GM19043 (cell line): ENCODE data around the gene USP51.
"Not testable (repeated sequence)": the region's sequence is repeated elsewhere in the genome, so short reads cannot be mapped to it uniquely, and the experiment has no call there.

ENCODE experiments used
- ATAC-seq: cut with Tn5 transposase; IDR thresholded peaks from one replicate; pipeline ENCODE4 v1.9.1; 2021; ENCODE audit warnings: low read depth; ENCODE audit not compliant: unreplicated experiment

The USP51 gene

DNA sequence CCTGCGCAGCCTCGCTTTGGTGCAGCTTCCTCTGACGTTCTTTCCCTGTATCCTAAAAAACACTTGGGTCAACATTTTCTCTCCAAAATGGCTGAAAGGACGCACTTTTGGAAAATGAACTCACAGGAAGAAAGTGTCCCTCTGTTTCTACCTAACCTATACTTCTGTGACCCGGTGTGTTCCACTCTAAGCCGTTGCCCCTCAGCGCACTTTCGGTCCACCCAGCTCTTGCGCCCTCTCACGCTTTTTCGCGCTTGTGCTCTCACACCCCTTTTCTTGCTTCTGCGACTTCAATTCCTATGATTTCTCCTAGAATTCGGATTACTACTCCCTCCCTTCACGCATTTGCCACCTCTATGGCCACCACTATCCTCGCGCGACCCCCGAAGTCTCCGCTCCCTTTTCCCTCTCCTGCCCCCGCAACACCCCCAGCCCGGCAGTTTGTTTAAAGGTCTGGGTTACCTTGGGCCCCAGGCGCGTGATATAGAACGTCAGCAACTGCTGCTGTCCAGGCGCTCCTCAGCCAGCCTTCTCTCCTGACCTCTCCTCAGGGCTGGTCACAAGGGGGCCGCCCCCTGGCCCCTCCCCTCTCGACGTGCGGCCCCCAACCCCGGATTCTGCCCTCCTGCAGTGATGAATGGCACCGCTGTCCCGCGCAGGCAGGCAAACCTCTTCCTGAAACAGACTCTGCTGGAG is at the start of gene USP51:
Gene USP51, minus strand, starts transcription at position 535 of the 696 bp plus-strand sequence. CDS start 909 bp downstream, outside the sequence.
- peak; percentile 51 for ATAC-seq

DNA sequence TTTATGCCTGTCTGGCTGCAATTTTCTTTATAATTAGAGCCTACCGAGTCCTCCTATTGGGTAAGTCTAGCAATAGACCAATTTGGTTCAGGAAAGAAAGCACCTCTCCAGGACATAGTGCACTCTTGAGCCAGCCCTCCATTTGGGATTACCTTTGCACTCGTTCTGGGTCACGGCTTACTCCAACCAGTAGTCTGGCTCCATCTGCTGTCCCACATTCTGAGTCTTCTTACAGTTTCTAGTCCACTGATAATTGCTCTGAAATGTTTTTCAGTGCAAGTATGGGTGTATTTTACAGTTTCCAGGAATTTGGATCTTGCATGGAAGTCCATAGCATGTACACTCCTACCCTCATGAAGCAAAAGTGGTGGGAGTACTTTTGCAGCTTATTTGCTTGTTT is 34.8 kb upstream of the USP51 start:
- no peak for ATAC-seq

DNA sequence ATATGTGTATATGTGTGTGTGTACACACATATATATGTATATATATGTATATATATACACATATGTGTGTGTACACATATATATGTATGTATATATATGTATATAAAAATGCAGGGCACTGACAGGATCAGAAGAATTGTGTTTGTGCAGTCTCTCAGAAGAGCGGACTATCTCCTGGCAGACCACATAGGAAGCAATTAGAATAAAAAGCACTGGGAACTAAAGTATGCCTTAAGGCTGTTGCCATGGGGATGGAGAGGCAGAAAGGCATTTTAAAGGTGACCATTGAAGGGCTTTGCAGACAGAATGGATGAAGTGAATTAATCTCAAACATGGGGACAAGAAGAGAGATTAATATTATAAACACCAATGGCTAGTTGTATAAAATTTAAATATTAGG is 33.7 kb upstream of the USP51 start:
- no peak for ATAC-seq

DNA sequence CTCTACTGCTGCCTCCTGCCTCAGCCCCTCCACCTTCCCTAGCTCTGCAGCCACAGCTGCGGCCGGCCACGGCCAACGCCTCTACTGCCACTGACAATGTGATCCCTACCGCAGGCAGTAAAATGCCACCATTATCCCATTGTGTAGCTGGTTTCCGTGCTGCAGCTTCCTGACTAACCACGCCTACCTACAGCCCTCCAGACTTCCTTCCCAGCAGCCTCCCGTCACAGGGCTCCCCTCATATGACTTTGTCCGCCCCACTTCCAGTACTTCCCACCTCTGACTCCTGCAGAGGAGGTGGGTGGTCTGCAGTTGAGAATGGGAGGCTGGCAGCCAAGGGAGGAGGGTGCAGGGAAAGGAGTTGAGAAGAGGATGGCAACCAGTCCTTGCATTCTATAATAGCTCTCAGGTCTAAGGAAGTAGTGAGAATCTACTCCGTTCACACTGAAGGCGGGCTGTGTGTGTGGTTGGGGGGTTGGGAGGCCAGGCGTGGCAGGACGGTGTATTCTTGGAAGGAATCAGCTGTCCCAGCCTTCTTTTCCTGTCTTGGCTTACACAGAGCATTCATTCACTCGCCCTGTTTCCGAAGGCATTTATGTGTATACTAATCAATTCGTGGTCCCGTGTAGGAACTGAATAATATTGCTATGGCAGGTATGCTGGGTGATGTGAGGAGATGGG is 33.1 kb upstream of the USP51 start:
- no peak for ATAC-seq

DNA sequence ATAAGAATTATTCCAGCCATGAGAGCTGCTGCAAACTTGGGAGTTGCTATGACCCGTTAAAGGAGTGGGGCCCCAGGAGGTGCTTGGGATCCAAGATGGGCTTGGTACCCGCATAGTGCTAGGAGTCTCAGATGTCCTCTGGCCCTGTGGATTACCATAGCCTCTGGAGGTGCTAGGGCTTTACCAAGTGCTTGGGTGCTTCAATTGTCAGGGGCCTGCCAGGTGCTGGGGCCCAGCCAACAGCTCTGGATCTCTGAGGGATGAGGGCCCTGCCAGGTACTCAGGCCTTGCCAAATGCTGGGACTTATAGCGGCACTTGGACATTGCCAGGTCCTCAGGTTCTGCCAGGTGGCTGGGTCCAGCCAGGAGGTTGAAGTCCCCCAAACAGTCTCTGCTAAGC is 32.0 kb upstream of the USP51 start:
- ATAC-seq: no peak

DNA sequence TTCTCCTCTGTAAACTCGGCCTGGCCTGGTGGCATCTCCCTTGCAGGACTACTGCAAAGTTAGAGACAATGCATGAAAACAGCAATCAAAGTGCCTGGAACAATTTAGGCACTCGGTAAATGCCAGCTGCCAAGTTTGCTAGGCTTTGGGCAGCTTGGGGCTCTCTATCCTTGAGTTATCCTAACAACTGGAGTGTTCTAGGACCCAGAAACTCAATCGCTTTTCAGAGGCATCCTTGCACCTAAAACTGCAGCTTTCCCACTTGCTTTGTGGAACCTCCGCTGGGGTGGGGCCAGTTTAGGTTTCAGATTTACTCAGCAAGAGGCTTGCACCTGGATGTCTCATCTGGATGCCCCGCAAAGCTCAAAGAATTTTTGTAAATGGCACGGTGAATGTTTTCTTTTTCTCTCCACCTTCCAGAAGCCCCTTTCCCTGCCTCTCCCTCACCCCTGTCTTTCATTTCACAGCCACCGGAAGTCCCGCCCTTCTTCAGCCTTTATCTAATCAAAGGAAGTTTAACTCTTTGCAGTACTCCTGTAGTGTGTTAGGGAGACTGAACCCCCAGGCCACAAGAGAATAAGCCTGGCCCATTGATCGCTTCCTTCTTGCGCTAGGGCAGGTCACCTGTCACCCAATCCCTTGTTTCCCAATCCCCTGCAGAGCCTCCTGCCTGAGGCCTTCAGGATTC is 27.3 kb upstream of the USP51 start:
- ATAC-seq: not testable (repeated sequence)

DNA sequence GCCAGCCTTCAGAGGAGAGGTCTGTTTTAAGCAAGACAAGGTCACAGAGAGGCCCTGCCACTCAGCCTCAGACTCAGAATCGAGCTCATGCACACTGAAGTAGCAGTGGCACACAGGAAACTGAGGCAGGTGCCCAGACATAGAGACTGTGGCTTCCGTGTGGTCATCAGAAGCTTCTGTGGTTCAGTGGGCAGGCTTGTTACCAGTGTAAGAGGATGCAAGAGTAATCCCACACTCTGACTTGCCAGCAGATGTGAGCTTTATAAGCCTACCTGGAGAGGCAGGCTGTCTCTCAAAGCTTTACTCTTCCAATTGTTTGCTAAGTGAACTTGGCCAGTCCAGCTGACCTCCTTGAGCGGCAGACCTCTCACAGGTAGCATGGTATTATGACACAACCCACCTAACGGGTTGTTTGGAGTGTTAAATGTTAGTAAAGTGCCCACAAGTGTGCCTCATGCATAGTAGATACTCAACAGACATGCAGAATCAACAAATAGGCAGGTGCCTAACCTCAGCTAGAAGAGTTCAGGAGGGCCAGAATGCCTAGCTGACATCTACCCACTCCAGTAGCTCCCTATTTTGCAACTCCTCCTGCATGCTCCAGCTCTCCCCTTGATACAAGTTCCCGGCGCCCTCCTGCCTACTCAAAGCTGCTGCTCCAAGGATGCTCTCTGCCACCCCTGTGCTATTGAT is 23.5 kb upstream of the USP51 start:
- not testable (repeated sequence) for ATAC-seq

DNA sequence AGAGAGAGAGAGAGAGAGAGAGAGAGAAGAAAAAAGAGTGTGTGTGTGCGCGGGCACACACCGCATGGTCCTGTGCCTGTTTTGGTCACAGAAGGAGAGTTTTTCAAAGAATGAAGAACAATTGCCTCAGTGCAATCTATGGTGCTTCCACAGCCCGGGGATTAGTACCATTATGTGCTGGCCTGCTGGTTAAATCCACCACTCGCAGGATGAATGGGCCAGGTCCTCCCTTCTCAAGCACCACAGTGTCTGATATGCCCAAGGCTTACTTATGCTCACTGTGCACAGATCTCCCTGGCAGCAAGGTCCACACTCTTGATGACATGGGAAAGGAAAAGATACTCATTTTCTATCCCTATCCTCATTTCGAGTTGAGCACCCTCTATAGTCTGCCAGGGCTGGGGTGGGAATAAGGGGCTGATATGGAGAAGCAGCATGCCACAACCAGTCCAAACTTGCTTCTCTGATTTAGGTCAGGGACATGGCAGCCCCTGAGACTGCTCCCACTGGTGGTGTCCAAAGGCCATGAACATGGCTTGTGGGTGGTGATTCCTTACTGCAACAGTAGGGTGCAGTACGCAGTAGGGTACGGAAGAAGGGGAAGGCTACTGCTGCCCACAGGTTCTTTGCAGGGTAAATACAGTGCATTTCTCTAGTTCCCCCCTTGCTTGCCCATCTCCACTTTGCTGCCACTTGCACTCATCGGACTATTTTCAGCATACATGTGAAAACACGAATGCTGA is 18.9 kb upstream of the USP51 start:
- ATAC-seq: not testable (repeated sequence)

DNA sequence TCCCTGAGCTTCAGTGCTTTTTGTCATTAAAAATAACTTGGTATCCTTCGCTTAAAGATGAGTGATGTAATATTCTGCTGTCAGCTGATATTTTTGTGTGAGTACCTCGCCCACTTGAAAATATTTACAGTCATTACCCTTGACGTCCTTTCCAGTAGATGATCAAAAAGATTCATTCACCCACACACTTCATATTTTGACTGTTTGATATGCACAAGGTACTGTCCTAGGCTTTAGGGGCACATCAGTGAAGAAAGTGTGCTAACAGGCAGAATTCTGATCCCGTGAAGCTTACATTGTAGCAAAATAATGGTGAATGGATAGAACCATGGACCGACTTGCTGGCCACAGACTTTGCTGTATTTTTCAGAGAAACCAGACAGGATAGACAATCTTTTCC is 18.1 kb upstream of the USP51 start:
- not testable (repeated sequence) for ATAC-seq

DNA sequence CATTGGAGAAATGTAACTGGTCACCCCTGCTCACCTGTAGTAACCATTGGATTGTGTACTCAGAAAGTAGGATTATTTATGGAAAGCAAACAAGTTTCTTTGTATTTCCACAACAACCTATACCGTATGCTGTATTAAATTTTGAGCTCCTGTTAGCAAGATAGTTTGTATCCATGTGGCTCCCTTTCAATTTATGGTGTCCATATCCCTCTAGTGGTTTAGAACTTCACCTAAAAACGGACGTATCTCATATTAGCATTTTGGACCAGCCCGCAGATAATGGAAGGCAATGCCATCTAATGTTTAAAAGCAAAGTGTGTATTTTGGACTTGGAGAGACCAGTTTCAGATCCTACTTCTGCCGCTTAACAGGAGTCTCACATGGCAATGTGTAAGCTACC is 17.4 kb upstream of the USP51 start:
- not testable (repeated sequence) for ATAC-seq

DNA sequence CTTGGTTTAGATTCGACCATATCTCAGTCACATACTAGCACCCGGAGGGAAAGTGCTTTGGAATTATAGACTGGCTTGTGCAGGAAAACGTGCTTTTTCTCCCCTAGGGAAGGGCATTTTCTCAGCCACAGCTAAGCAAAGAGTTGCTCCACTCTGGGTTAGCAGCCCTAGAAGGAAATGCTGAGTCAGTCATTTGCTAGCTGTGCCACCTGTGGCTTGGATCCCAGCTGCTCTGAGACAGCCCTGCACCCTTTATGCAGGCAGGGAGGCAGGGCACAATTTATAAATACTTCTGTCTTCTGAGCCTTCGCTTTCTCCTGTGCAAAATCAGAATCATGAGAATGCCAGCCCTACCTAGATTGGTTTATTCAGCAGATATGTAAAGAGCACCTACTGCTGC is 1.3 kb upstream of the USP51 start:
- ATAC-seq: no peak

DNA sequence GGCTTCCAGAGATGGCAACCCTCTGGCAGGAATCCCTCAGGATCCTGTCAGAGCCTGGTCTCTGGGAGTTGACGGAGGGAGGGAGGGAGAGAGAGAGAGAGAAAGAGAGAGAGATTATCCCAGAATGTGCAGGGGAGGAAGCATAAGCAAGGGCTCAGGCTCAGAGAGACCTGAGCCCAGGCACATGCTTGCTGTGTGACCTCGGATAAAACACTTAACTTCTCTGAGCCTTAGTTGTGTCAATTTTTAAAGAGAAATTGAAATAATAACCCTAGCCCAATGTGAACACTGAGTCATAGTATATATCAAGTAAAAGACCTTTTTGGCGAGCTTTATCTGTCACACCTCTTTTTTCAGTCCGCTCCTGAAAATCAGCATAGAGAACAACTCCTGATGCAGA is 473 bp upstream of the USP51 start:
- ATAC-seq: no peak

DNA sequence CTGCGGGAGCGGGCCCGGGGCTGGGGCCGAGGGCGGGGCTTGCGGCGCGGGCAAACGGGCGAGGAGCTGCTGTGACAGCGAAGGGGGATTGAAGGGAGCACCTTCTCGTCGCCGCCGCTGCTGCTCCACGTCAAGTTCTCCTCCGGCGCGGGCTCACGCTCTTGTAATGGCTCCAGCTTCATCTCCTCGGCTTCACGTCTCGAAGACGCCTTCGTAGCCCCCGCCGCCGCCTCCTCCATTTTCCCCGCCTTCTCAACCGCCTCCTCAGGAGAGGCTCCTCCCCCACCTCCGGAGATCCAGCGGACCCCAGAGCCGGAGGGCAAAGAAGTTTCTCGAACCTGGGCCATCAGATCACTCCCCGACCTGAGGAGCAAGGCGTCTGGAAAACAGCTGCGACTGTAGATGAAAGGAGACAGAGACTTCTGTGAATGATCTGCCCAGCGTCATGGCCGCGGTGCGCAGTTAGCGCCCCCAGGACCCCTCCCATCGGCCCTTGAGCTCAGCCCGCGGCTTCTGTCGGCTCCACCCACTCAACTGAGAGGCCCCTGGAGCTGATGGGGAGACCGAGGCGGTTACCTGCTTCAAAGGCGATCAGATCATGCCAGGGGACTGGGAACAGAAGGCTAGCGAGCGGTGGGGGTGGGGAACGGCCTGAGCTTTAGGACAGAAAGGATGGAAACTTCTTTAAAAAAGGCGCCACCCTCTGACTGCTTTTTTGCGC is 895 bp downstream of the USP51 start:
- peak; percentile 58 for ATAC-seq

DNA sequence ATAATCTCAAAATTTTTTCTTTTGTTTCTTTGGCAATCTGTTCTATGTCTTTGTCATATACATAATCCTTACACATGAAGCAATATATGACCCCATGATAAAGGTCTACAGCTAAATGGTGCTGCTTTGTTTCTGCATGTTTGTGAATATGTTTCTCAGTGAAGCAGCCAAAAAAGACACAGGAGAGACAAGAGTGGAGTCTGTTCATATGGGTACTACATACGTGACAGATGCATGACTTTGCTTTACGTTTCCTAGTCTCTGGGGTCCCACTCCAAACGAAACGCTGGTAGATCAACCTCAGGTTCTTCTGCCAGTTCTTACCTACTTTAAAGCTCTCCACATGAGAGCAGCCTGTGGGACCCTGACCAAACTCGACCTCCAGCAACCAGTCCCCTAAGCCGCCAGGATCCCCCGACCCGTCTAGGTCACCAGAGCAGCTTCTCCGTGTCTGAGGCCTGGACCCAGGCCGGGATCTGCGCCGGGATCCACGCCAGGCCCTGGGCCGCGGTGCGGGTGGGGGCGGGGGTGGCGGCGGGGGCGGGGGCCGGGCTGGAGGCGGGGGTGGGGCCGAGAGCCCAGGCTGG is 1.5 kb downstream of the USP51 start:
- peak; percentile 3 for ATAC-seq

DNA sequence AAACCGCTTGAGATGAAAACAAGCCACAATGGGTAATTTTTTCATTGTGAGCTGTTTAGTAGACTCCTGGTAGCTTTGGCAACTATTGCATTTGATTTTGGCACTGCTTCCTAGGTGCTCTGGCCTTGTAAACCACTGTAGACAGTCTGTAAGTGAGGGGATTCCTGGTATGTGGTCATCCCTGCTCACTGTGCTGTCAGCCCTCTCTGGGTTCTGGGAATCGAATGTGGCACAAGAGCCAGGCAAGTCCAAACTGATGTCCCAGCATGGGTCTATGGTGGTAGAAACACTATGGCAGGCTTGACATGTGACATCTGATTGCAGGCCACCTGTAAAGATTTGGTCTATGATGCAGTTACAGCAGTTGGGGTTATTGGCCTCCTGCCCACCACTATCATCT is 2.5 kb downstream of the USP51 start:
- no peak for ATAC-seq

DNA sequence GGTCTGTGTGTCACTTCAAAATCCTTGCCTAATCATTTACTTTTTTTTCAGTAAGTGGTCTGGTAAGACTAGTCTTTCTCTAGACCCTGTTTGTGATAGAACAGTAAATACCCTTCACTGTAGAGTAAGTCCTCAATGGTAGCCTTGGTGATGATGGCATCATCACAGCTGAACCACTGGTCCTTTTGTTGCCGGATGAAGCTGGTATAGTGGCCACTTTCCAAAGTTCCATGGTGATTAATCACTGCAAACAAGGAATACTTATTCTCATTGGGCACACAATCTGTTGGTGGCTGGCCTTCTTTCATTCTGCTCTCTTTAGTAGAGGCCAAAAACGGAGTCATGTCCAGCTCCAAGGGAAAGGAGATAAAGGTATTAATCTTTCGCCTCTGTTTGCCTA is 2.9 kb downstream of the USP51 start:
- ATAC-seq: no peak

DNA sequence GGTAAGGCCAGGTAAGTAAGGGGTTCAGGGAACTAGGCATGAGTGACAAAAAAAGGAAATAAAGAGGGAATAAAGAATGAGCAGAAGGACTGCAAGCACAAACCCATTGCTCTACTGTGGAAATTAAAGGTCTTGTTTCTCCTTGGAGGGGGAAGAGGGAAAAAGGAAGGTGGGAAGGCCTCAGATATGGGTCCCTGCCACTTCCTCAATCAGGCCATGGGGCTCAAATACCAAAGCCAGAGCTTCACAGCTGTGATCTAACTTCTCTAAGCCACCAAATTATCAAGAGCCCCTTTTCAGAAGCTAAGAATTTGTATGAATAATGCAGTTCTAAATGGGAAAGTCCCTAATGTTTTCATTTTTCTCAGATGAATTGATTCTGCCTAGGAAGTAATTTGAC is 4.7 kb downstream of the USP51 start:
- ATAC-seq: no peak

DNA sequence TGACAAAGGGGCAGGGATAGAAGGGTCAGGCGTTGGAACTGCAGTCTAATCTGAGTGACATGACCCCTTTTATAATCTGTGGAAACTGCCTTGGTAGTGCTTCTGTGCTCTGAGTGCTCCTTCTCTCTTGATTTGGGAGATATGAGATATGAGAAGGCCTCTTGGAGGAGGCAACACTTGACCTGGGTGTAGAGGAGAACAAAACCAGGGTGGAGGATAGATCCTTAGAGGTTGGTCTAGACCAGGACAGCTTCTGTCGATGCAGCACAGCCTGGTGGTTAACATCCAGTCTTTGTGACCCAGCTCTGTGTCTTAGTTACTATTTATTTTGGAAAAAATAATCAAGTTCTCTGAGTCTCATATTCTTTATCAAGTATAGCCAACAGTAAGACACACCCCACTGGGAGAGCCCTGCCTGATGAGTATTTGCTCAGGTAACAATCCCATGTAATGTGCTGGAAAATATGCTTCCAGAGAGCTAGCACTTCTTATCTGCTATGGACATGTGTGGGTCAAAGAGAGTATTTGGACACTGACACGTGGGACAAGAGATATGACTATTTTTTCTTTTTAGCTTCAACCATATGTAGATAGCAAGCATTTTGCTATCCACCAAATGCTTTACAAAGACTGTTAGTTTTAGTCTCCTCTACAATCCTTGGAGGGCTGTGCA is 9.1 kb downstream of the USP51 start:
- no peak for ATAC-seq

DNA sequence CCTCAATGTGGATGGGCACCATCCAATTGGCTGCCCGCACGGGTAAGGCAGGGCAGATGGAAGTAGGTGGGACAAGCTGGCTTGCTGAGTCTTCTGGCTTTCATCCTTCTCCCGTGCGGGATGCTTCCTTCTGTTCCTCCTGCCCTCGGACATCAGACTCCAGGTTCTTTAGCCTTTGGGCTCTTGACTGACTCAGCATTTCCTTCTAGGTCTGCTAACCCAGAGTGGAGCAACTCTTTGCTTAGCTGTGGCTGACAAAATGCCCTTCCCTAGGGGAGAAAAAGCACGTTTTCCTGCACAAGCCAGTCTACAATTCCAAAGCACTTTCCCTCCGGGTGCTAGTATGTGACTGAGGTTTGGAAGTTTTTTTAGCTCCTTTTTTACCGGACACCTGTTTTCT is 9.7 kb downstream of the USP51 start:
- not testable (repeated sequence) for ATAC-seq
